HFFc6 (cell line): ENCODE measurements around the gene TEX13D. TPM values are rescaled to one million over a fixed set of nuclear protein-coding genes. Genes with fewer than 3 reads are reported as not detected.

ENCODE experiments used
- DNase-seq: peaks from one replicate; pipeline ENCODE4 v3.0.0-alpha.2; 2018
- H3K27ac Mint-ChIP-seq: 2 replicates; pipeline ENCODE4 v1.8.0; 2020; ENCODE audit warnings: mild to moderate bottlenecking, mixed read lengths
- H3K27me3 Mint-ChIP-seq: 2 replicates; pipeline ENCODE4 v1.8.0; 2021; ENCODE audit warnings: mild to moderate bottlenecking, moderate library complexity, mixed read lengths; ENCODE audit not compliant: insufficient read depth
- H3K36me3 Mint-ChIP-seq: 2 replicates; pipeline ENCODE4 v1.8.0; 2021; ENCODE audit warnings: low read depth, mixed read lengths
- H3K4me1 Mint-ChIP-seq: 2 replicates; pipeline ENCODE4 v1.8.0; 2020; ENCODE audit warnings: low read depth, mixed read lengths
- H3K4me3 Mint-ChIP-seq: 2 replicates; pipeline ENCODE4 v1.8.0; 2020; ENCODE audit warnings: mild to moderate bottlenecking, moderate library complexity, mixed read lengths
- H3K9me3 Mint-ChIP-seq: 2 replicates; pipeline ENCODE4 v1.8.0; 2020; ENCODE audit warnings: mild to moderate bottlenecking, mixed read lengths
- CTCF ChIP-seq: fragments of 200-600 bp; sonication (generic); IDR thresholded peaks from 2 replicates; pipeline ENCODE4 v1.5.0; 2021; ENCODE audit warnings: antibody characterized with exemption, mild to moderate bottlenecking
- total RNA-seq, 6 experiments: library from RNA; stranded (reverse); fragmentation: NEBNext Ultra II Directional; extraction: Animal tissue kit (Norgen Biotek cat#: 25700); gene quantifications; 2 replicates in 1 of 6; 3 replicates in 5 of 6; pipeline ENCODE4 v1.2.3, GENCODE V29; 2021

Gene TEX13D
- total RNA-seq, 6 experiments from 2014 or later = not detected

GRCh38 chrX:124378643-124379042 lies 46.2 kb downstream of the TEX13D start:
- Mint-ChIP-seq H3K27me3 (no peaks in the 10 kb centered on the region), H3K4me1 (peaks cover 6% of the 10 kb centered on the region; the same call in 1 of the 2 replicates), H3K9me3 (no peaks in the 10 kb centered on the region), H3K27ac (no peak overlapping the region), H3K4me3 (no peak overlapping the region), H3K36me3 (no peaks in the 10 kb centered on the region)
- no peak for DNase-seq
- TF ChIP-seq CTCF = no peak

- Mint-ChIP-seq H3K27me3 (0 out of 2 replicates have a peak, but pooled peaks cover 2% of the 10 kb centered on the region), H3K36me3 (no peaks in the 10 kb centered on the region), H3K4me1 (peaks cover 8% of the 10 kb centered on the region; the same call in 1 of the 2 replicates), H3K9me3 (no peaks in the 10 kb centered on the region), H3K4me3 (no peak overlapping the region), H3K27ac (no peak overlapping the region)
- DNase-seq = no peak
- no peak for TF ChIP-seq CTCF
These were observed 50.9 kb downstream of the TEX13D start for GRCh38 chrX:124383354-124383753.

- 0 out of 2 replicates have a peak, but pooled peaks cover 2% of the 10 kb centered on the region for H3K27me3 Mint-ChIP-seq
- no peak for TF ChIP-seq CTCF
- no peaks in the 10 kb centered on the region for H3K9me3 Mint-ChIP-seq
- H3K4me3 Mint-ChIP-seq = no peak overlapping the region
- peaks cover 8% of the 10 kb centered on the region; the same call in 1 of the 2 replicates for H3K4me1 Mint-ChIP-seq
- no peaks in the 10 kb centered on the region for H3K36me3 Mint-ChIP-seq
- no peak for DNase-seq
- H3K27ac Mint-ChIP-seq = no peak overlapping the region
These were observed 53.9 kb downstream of the TEX13D start for GRCh38 chrX:124386401-124386800.

Other genes starting within 250 kb of the TEX13D start
- not detected for gene SH2D1A, start 13.9 kb downstream of the TEX13D start, total RNA-seq